Effector memory CD8-positive, alpha-beta T cell (primary cell): Measurements from ENCODE around the gene SPATA19.

Experiments
- ATAC-seq: fragments of 150-1000 bp; cut with Tn5 transposase; replicated peaks from 2 replicates; pipeline ENCODE4 v1.10.0; 2021; ENCODE audit warnings: mild to moderate bottlenecking, moderate library complexity
- DNase-seq, 3 experiments: peaks; one replicate each; pipeline ENCODE4 v3.0.0; 2021
- H3K27ac Mint-ChIP-seq, 2 donors: one replicate each; pipeline ENCODE4 v1.8.0; 2022; ENCODE audit warnings: mild to moderate bottlenecking in 2 of 2, mixed read lengths in 2 of 2, moderate library complexity in 2 of 2
- H3K27me3 Mint-ChIP-seq, 2 donors: one replicate each; pipeline ENCODE4 v1.8.0; 2022; ENCODE audit warnings: mixed read lengths in 2 of 2
- H3K36me3 Mint-ChIP-seq: one replicate; pipeline ENCODE4 v1.8.0; 2022; ENCODE audit warnings: mild to moderate bottlenecking, moderate library complexity, mixed read lengths; ENCODE audit not compliant: insufficient read depth
- H3K4me1 Mint-ChIP-seq, 2 donors: one replicate each; pipeline ENCODE4 v1.8.0; 2022; ENCODE audit warnings: low read depth in 2 of 2, mixed read lengths in 2 of 2
- H3K4me3 Mint-ChIP-seq, 2 donors: one replicate each; pipeline ENCODE4 v1.8.0; 2022; ENCODE audit warnings: mild to moderate bottlenecking in 2 of 2, mixed read lengths in 2 of 2, moderate library complexity in 2 of 2
- H3K9me3 Mint-ChIP-seq, 2 donors: one replicate each; pipeline ENCODE4 v1.8.0; 2022; ENCODE audit warnings: mixed read lengths in 2 of 2

The SPATA19 gene

DNA sequence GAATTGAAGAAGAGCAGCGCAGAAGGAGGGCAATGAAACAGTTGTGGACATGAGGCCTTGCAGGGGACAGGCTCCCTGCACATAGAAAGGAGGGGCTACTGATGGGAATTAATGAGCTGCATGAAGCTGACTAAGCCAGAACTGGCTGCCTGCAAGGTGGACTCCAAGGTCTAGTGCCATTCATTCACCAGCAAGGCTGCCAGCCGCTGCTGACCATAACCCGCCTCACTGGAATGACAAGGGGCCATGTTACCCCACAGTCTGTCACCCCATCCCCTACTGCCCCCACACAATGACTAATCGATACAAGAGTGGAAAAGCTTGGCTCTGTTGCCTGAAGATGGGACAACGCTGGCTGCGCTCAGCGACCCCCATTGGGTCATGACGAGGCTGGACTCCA is 44.6 kb downstream of the SPATA19 start:
- Mint-ChIP-seq H3K4me3 (no peak overlapping the region), H3K27ac (no peak overlapping the region), H3K9me3 (peaks cover 0 to 2% of the 10 kb centered on the region in 2 donors), H3K4me1 (no peaks in the 10 kb centered on the region), H3K36me3 (no peaks in the 10 kb centered on the region), H3K27me3 (no peaks in the 10 kb centered on the region)
- no peak for ATAC-seq
- no peak for DNase-seq

DNA sequence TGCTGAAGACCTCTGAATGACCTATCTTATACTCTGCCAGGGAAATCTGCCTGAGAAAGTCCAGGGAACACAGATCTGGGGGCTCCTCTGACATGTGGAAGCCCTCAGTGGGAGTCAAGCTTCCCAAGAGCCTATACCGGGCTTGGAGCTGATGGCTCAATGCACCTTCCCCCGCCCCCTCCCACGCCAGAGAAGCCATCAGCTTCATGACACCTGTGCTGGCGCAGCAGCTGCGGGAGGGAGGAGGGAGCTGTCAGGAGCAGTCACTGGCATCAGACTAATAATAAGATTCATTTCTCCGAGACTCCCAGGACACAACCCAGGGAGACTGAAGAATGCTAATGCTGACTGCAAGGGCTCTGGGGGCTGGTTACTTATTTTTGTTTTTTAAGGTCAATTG is 47.8 kb downstream of the SPATA19 start:
- no peak overlapping the region for H3K27ac Mint-ChIP-seq
- no peak overlapping the region for H3K4me3 Mint-ChIP-seq
- no peaks in the 10 kb centered on the region for H3K4me1 Mint-ChIP-seq
- DNase-seq (no peak), ATAC-seq (no peak)
- peaks cover 0 to 2% of the 10 kb centered on the region in 2 donors for H3K27me3 Mint-ChIP-seq
- H3K36me3 Mint-ChIP-seq: no peaks in the 10 kb centered on the region
- peaks cover 10 to 11% of the 10 kb centered on the region in 2 donors for H3K9me3 Mint-ChIP-seq

DNA sequence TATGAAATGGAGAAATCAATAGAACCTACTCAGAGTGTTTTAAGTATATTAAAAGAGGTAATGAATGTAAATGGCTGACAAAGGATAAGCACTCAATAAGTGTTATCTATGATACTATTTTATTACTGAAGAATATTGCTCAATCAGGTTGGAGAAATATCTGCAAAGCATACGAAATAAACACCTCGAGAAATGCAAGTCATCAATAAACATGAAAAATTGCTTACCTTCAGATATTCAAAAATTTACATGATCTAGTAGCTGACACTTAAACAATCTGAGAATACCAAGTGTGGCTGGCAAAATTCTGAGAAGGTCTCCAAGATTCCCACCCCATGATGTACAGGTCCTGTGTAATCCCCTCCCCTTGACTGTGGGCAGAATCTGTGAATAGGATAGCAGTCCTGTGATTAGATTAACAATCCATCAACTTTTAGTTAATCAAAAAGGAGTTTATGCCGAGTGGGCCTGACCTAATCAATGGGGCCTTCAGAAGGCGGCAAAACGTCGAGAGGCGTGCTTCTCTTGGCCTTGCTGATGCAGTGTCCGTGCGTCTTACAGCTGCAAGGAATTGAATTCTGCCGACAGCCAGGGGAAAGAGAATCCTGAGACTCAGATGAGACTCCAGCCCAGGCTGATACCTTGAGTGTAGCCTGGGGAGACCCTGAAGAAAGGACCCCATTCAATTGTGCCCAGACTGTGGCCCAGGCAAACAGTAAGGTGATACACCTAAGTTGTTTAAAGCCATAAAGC is 49.1 kb downstream of the SPATA19 start:
- Mint-ChIP-seq H3K9me3 (peaks cover 9 to 11% of the 10 kb centered on the region in 2 donors), H3K36me3 (no peaks in the 10 kb centered on the region), H3K27ac (no peak overlapping the region), H3K27me3 (peaks cover 4 to 11% of the 10 kb centered on the region in 2 donors), H3K4me1 (no peaks in the 10 kb centered on the region), H3K4me3 (no peak overlapping the region)
- ATAC-seq (no peak), DNase-seq (no peak)

DNA sequence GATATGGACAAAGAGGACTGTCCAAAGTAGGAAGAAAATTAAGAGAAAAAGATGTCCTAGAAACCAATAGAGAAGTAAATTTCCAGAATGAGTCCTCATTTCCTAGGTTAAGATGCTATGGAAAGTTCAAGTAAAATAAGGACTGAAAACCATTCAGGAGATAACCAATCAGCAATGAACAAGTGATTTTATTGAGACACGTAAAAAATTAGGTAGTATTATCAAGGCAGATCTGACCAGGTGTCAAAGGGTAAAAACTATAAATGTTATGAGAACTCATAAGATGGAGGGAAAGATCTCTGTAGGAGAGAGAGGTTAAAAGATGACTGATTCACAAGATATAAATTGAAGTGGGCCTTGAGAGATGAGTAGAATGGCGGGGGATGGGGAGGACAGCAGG is 50.2 kb downstream of the SPATA19 start:
- H3K27ac Mint-ChIP-seq: no peak overlapping the region
- H3K4me1 Mint-ChIP-seq: no peaks in the 10 kb centered on the region
- no peak overlapping the region for H3K4me3 Mint-ChIP-seq
- DNase-seq (no peak), ATAC-seq (no peak)
- H3K27me3 Mint-ChIP-seq: peaks cover 12 to 22% of the 10 kb centered on the region in 2 donors
- peaks cover 9 to 11% of the 10 kb centered on the region in 2 donors for H3K9me3 Mint-ChIP-seq
- peaks cover 2% of the 10 kb centered on the region for H3K36me3 Mint-ChIP-seq

DNA sequence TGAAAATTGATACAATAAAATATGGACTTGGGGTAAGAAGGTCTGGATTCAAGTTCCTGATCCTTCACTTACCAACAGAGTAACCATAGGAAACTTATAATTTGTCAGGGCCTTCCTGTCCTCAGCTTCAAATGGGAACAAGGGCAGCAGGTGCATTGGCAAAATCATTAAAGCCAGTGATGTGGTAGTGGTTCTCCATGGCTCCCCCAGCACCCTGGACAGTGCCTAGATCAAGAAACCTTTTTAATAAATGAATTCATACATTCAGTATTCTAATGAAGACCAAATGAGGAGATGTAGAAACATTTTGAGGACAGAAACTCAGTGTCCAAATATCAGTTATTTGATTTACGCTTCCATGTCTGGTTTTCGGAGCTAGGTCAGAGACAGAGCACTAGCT is 51.1 kb downstream of the SPATA19 start:
- Mint-ChIP-seq H3K27me3 (peaks cover 17 to 22% of the 10 kb centered on the region in 2 donors), H3K27ac (no peak overlapping the region), H3K36me3 (peaks cover 2% of the 10 kb centered on the region), H3K9me3 (peaks cover 9 to 11% of the 10 kb centered on the region in 2 donors), H3K4me1 (no peaks in the 10 kb centered on the region), H3K4me3 (no peak overlapping the region)
- ATAC-seq (no peak), DNase-seq (no peak)

DNA sequence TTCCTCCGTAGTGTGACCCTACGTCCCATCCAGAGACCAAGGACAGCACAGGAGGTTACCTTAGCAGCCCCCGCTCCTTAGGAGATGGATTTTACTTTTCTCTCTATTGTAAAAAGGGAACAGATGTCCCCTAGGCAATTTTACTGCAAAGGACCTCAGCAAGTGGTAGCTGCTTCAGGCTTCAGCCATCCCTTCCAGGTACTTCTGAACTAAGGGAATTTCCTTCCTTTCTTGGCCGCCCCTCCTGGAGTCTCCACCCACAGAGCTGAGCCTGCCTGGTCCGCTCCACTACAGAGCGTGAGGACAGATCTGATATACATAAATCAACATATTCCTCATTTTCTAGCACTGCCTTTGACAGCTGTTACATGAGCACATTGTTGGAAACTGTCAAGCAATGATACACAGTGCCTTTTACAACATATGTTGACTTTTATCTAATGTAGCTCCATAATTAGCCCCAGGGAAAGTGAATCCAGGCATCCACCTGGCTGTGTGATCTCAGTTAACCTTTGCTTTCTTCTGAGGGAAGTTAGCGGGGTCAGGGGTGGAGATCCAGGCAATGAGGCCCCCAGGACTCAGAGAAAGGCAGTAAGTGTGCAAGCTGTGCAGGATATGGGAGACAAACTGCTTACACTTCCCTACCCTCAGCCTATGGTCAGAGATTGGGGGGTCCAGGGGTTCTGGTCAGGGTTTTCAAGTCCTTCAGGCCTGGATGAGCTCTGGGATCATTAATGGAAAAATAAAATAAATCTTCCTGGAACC is 51.9 kb downstream of the SPATA19 start:
- no peaks in the 10 kb centered on the region for H3K4me1 Mint-ChIP-seq
- DNase-seq: no peak
- H3K27ac Mint-ChIP-seq: no peak overlapping the region
- H3K4me3 Mint-ChIP-seq: no peak overlapping the region
- peaks cover 2% of the 10 kb centered on the region for H3K36me3 Mint-ChIP-seq
- H3K27me3 Mint-ChIP-seq: peaks cover 22 to 29% of the 10 kb centered on the region in 2 donors
- peaks cover 9 to 11% of the 10 kb centered on the region in 2 donors for H3K9me3 Mint-ChIP-seq
- no peak for ATAC-seq

DNA sequence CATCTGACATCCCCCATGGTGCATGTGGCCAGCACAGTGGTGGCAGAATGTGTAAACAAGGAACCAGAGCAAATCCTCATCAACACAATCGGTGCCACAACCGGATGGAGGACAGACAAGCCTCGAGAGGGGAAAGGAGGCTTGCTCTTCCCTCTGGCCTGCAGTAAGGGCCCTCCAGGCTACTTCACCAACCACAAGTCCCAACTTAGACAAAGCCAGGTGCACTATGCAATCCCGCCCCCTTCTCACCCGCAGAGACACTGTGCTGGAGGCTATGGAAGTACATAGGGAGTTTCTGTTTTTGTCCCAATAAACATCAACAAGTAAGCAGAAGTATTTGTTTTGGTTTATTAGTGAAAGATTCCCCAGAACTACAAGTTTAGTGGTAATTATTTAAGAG is 54.3 kb downstream of the SPATA19 start:
- H3K27me3 Mint-ChIP-seq: peaks cover 30 to 48% of the 10 kb centered on the region in 2 donors
- H3K4me1 Mint-ChIP-seq: peaks cover 0 to 2% of the 10 kb centered on the region in 2 donors
- ATAC-seq: no peak
- H3K36me3 Mint-ChIP-seq: peaks cover 2% of the 10 kb centered on the region
- DNase-seq: no peak
- H3K27ac Mint-ChIP-seq: no peak overlapping the region
- H3K4me3 Mint-ChIP-seq: no peak overlapping the region
- peaks cover 9 to 11% of the 10 kb centered on the region in 2 donors for H3K9me3 Mint-ChIP-seq
